Neural crest cell (in vitro differentiated cells): Measurements from ENCODE around the gene TSBP1. TPM values are rescaled to one million over a fixed set of nuclear protein-coding genes. Genes with fewer than 3 reads are reported as not detected.
A peak's percentile ranks its signal among the peaks of the same experiment; 100 is the strongest.

Experiments used
- DNase-seq: peaks from one replicate; pipeline ENCODE4 v3.0.0; 2021; ENCODE audit warnings: low read depth, mixed read lengths, low spot score
- H3K27ac Mint-ChIP-seq: one replicate; pipeline ENCODE4 v1.8.0; 2021; ENCODE audit warnings: mild to moderate bottlenecking, mixed read lengths; ENCODE audit not compliant: unreplicated experiment
- H3K27me3 Mint-ChIP-seq: 2 replicates; pipeline ENCODE4 v1.8.0; 2021; ENCODE audit warnings: low read depth, mild to moderate bottlenecking, mixed read lengths
- H3K36me3 Mint-ChIP-seq: 2 replicates; pipeline ENCODE4 v1.8.0; 2021; ENCODE audit warnings: low read depth, mild to moderate bottlenecking, mixed read lengths
- H3K4me1 Mint-ChIP-seq: 2 replicates; pipeline ENCODE4 v1.8.0; 2021; ENCODE audit warnings: mixed read lengths
- H3K4me3 Mint-ChIP-seq: one replicate; pipeline ENCODE4 v1.8.0; 2021; ENCODE audit warnings: mild to moderate bottlenecking, mixed read lengths
- H3K9me3 Mint-ChIP-seq: 2 replicates; pipeline ENCODE4 v1.8.0; 2021; ENCODE audit warnings: mixed read lengths
- total RNA-seq: library from RNA; stranded (reverse); gene quantifications from 2 replicates; pipeline ENCODE4 v1.2.1, GENCODE V29; 2021
- TF ChIP-seq, protein P1 (sequence below): fragments of 200-600 bp; sonication (generic); conservative IDR thresholded peaks from 2 replicates; pipeline ENCODE4 v1.5.0; 2021; ENCODE audit warnings: antibody characterized with exemption, mild to moderate bottlenecking

Gene TSBP1
- total RNA-seq, 1 donor from 2014 or later = not detected

DNA sequence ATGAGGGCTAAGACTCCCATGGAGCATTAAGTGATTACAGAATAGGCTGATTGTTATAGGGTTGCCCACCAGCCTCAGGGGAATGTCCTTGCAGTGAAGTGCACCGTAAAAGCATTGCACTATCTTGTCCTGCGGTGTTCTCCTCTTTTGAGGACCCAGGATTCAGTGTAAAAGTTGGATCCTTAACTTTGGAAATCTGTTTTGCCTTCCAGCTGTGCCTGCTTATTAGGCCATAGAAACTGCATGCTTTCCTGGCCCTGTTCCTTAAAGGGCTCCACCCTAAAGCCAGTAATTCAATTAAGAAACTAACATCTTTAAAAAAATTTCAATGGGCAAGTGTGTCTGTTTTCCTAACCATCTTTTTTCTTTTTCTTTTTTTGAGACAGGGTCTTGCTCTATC is 122.4 kb downstream of the TSBP1 start:
- Mint-ChIP-seq H3K9me3 (peaks cover 6% of the 10 kb centered on the region), H3K4me3 (no peak overlapping the region), H3K4me1 (peaks cover 8% of the 10 kb centered on the region), H3K27ac (no peak overlapping the region), H3K27me3 (no peaks in the 10 kb centered on the region), H3K36me3 (no peaks in the 10 kb centered on the region)
- TF ChIP-seq, protein P1, sequence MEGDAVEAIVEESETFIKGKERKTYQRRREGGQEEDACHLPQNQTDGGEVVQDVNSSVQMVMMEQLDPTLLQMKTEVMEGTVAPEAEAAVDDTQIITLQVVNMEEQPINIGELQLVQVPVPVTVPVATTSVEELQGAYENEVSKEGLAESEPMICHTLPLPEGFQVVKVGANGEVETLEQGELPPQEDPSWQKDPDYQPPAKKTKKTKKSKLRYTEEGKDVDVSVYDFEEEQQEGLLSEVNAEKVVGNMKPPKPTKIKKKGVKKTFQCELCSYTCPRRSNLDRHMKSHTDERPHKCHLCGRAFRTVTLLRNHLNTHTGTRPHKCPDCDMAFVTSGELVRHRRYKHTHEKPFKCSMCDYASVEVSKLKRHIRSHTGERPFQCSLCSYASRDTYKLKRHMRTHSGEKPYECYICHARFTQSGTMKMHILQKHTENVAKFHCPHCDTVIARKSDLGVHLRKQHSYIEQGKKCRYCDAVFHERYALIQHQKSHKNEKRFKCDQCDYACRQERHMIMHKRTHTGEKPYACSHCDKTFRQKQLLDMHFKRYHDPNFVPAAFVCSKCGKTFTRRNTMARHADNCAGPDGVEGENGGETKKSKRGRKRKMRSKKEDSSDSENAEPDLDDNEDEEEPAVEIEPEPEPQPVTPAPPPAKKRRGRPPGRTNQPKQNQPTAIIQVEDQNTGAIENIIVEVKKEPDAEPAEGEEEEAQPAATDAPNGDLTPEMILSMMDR = no peak
- no peak for DNase-seq

DNA sequence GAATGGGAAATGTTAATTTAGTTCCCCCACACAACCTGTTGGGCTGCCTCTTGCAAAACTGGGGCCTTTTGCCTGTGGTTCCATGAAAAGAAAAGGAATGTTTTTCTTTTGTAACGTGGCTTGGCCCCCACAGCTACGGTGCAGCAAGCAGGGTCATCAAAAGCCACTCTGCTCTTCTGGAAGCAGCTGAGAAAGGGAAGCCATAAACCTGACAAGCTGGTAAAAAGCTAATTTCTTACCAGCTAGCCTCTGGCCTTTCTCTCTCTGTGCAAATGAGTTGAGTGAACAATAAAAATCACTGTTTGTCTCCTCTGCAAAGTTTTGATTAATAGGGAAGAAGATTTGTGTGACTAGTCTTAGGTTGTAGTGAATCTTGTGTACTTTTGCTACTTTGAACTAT is 124.3 kb downstream of the TSBP1 start:
- H3K27me3 Mint-ChIP-seq = no peaks in the 10 kb centered on the region
- peaks cover 8% of the 10 kb centered on the region for H3K4me1 Mint-ChIP-seq
- H3K27ac Mint-ChIP-seq = no peak overlapping the region
- no peaks in the 10 kb centered on the region for H3K36me3 Mint-ChIP-seq
- H3K9me3 Mint-ChIP-seq = peaks cover 6% of the 10 kb centered on the region
- no peak overlapping the region for H3K4me3 Mint-ChIP-seq
- no peak for DNase-seq
- TF ChIP-seq, protein P1 = no peak

DNA sequence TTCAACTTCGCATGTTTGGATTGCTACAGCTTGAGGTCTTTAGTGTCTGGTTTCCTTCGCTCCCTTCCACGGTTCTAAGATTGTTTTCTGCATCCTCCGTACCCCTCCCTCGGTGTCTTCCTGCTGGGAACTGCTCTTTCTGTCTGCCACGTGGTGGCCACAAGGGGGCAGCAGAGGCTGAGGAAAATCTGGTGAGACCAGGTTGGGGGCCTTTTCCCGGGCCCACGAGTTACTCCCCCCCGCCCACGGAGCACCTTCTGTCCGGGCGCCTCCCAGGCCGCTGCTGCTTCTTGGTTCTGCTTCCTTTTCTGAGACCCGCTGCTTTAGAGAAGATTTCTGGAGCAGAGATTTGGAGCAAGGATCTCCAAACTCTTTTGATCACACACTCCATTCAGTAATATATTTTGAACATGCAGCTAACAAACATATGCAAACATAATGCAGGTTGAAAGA is 126.7 kb downstream of the TSBP1 start:
- Mint-ChIP-seq H3K36me3 (no peaks in the 10 kb centered on the region), H3K4me3 (no peak overlapping the region), H3K4me1 (peaks cover 8% of the 10 kb centered on the region), H3K27me3 (no peaks in the 10 kb centered on the region), H3K9me3 (no peaks in the 10 kb centered on the region), H3K27ac (peak overlapping the region; percentile 83)
- TF ChIP-seq, protein P1 = peak; percentile 98
- DNase-seq = peak; percentile 79

DNA sequence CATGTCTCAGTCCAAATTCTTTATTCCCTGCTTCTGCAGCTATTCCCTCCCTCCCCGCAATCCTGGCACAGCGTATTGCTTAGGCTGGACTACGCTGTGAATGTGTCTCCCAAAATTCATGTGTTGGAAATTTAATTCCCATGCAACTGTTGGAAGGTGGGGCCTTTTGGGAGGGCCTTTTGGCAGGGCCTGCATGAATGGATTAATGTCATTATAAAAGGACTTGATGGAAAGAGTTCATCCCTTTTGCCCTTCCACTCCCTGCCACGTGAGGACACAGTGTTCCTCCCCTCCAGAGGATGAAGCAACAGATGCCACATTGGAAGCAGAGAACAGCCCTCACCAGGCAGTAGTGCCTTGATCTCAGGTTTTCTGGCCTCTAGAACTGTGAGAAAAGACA is 127.4 kb downstream of the TSBP1 start:
- no peak overlapping the region for H3K4me3 Mint-ChIP-seq
- H3K9me3 Mint-ChIP-seq = no peaks in the 10 kb centered on the region
- no peaks in the 10 kb centered on the region for H3K27me3 Mint-ChIP-seq
- DNase-seq = no peak
- peaks cover 8% of the 10 kb centered on the region for H3K4me1 Mint-ChIP-seq
- no peaks in the 10 kb centered on the region for H3K36me3 Mint-ChIP-seq
- no peak overlapping the region for H3K27ac Mint-ChIP-seq
- TF ChIP-seq, protein P1 = no peak

Other genes starting within 250 kb of the TSBP1 start
- gene ATF6B, start 243.7 kb downstream of the TSBP1 start, total RNA-seq = 83.6 and 87.1 TPM in 2 replicates
- 12.4 and 13.0 TPM in 2 replicates for gene FKBPL, start 241.6 kb downstream of the TSBP1 start, total RNA-seq
- 3.1 and 4.1 TPM in 2 replicates for gene PRRT1, start 220.0 kb downstream of the TSBP1 start, total RNA-seq
- gene PPT2, start 217.8 kb downstream of the TSBP1 start, total RNA-seq = 60.9 and 62.3 TPM in 2 replicates
- gene EGFL8, start 207.3 kb downstream of the TSBP1 start, total RNA-seq = 39.3 and 44.0 TPM in 2 replicates
- gene AGPAT1, start 195.8 kb downstream of the TSBP1 start, total RNA-seq = 88.9 and 92.9 TPM in 2 replicates
- gene RNF5, start 193.5 kb downstream of the TSBP1 start, total RNA-seq = 60.2 and 60.7 TPM in 2 replicates
- gene AGER, start 187.7 kb downstream of the TSBP1 start, total RNA-seq = 25.7 and 26.0 TPM in 2 replicates
- 205 and 206 TPM in 2 replicates for gene PBX2, start 181.7 kb downstream of the TSBP1 start, total RNA-seq
- 7.3 and 8.0 TPM in 2 replicates for gene GPSM3, start 179.3 kb downstream of the TSBP1 start, total RNA-seq
- 5.6 and 6.3 TPM in 2 replicates for gene NOTCH4, start 147.8 kb downstream of the TSBP1 start, total RNA-seq
- not detected in 2 replicates for gene BTNL2, start 35.3 kb upstream of the TSBP1 start, total RNA-seq
- gene HLA-DRA, start 68.0 kb upstream of the TSBP1 start, total RNA-seq = 0.28 TPM in 1 of 2 replicates, not detected in the other
- gene HLA-DRB5, start 158.4 kb upstream of the TSBP1 start, total RNA-seq = not detected in 2 replicates
- gene HLA-DRB1, start 217.9 kb upstream of the TSBP1 start, total RNA-seq = 0.66 and 0.84 TPM in 2 replicates